Tibial artery (tissue), 4 donors: ENCODE data around the gene HORMAD2.

ENCODE experiments used
- DNase-seq, 2 donors: peaks; one replicate each; pipeline ENCODE4 v3.0.0-alpha.2; 2019
- H3K27ac ChIP-seq, 2 donors: fragments of 200-600 bp; sonication (generic) in 1 of 2; 1 replicate in 1 of 2; 2 replicates in 1 of 2; pipeline ENCODE4 v1.5.1; 2018 to 2019; ENCODE audit warnings: mild to moderate bottlenecking in 1 of 2
- H3K27me3 ChIP-seq, 2 donors: fragments of 200-600 bp; sonication (generic) in 1 of 2; one replicate each; pipeline versions ENCODE4 v1.5.1 to v1.6.0; 2016 to 2019
- H3K36me3 ChIP-seq, 3 donors: fragments of 200-600 bp; sonication (generic) in 2 of 3; one replicate each; pipeline ENCODE4 v1.5.1; 2016 to 2019; ENCODE audit warnings: mild to moderate bottlenecking in 2 of 3
- H3K4me1 ChIP-seq, 4 donors: fragments of 200-600 bp; sonication (generic) in 2 of 4; 1 replicate in 3 of 4; 2 replicates in 1 of 4; pipeline ENCODE4 v1.5.1; 2016 to 2019
- H3K4me3 ChIP-seq, 2 donors: fragments of 200-600 bp; sonication (generic) in 1 of 2; 1 replicate in 1 of 2; 2 replicates in 1 of 2; pipeline ENCODE4 v1.5.1; 2018 to 2019; ENCODE audit warnings: mild to moderate bottlenecking in 2 of 2
- H3K9me3 ChIP-seq, 3 donors: fragments of 200-600 bp; sonication (generic) in 1 of 3; one replicate each; pipeline ENCODE4 v1.5.1; 2016 to 2019
- intact Hi-C: fragments of 100-400 bp; cut with DNase I; formaldehyde crosslinking; loops from one replicate; pipeline ENCODE4 v1.15.0; 2023; ENCODE audit warnings: low total_unique reads
- TF ChIP-seq, protein P1 (sequence below), 2 experiments: fragments of 200-600 bp in 1 of 2; fragments of 450-650 bp in 1 of 2; IDR thresholded peaks; one replicate each; pipeline ENCODE4 v1.5.1; 2017 to 2019; ENCODE audit warnings: antibody characterized with exemption in 2 of 2, mild to moderate bottlenecking in 1 of 2, moderate library complexity in 1 of 2

Gene HORMAD2

DNA sequence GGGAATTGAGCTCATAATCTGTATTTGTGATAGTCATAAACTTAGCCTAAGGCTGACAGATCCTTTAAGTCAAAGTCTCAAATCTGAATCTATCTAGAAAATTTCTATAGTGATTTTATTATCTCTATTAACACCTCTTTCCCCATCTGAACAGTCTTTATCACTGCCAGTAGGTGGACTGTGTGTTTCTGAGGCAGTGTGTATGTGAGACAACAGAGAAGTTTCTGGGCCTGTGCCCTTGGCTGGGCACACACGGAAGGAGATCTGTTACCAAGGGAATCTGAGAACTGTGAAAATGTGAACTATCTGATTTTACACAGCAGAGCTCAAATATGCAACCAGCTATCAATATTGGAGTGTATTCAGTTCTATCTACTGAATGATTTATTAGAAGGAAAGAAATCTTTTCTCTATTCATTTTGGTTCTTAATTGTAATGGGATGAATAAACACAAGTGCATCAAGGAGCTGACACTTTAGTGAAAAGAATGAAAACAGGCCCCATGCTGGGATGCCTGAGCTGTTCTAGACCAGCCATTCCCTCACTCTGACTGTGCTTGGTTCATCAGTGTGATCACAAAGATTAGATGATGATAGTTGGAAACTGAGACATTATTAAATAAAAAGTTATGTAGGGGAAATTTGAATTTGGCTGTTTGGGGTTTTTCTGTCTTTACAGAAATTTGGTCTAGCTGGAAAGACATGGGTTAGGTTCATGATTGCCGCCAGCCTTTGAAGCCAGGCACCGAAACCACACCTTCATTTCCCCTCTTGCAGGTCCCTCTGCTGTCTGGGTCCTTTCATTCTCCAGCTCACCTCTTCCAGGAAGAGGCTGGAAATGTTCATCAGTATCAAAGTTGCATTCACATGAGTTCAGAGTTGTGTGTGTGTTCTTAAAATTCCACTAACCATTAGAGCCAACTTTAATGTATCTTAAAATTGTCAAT lies 98.2 kb downstream of the HORMAD2 start:
- intact Hi-C loops, result no loop called here
- no peak overlapping the region for H3K27ac ChIP-seq
- no peak overlapping the region for H3K4me3 ChIP-seq
- H3K36me3 ChIP-seq, result no peaks in the 10 kb centered on the region
- no peaks in the 10 kb centered on the region for H3K4me1 ChIP-seq
- TF ChIP-seq, protein P1, sequence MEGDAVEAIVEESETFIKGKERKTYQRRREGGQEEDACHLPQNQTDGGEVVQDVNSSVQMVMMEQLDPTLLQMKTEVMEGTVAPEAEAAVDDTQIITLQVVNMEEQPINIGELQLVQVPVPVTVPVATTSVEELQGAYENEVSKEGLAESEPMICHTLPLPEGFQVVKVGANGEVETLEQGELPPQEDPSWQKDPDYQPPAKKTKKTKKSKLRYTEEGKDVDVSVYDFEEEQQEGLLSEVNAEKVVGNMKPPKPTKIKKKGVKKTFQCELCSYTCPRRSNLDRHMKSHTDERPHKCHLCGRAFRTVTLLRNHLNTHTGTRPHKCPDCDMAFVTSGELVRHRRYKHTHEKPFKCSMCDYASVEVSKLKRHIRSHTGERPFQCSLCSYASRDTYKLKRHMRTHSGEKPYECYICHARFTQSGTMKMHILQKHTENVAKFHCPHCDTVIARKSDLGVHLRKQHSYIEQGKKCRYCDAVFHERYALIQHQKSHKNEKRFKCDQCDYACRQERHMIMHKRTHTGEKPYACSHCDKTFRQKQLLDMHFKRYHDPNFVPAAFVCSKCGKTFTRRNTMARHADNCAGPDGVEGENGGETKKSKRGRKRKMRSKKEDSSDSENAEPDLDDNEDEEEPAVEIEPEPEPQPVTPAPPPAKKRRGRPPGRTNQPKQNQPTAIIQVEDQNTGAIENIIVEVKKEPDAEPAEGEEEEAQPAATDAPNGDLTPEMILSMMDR (IDR thresholded peaks at IDR 0.05), result no peak
- peaks cover 0 to 7% of the 10 kb centered on the region in 2 donors for H3K27me3 ChIP-seq
- no peaks in the 10 kb centered on the region for H3K9me3 ChIP-seq
- no peak for DNase-seq

DNA sequence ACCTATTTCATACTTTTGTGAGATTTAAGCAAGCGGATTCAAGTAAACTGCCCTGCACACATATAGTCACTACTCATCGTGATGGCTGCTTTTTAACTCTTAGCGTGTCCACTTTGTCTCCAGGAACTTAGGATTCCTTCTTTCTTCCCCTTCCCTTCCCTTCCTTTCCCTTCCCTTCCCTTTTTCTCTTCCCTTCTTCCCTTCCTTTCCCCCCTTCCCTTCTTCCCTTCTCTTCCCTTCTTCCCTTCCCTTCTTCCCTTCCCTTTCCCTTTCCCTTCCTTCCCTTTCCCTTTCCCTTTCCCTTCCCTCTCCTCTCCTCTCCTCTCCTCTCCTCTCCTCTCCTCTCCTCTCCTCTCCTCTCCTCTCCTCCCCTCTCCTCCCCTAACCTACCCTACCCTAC lies 100.4 kb downstream of the HORMAD2 start:
- TF ChIP-seq, protein P1 (IDR thresholded peaks at IDR 0.05), result no peak
- H3K27me3 ChIP-seq, result peaks cover 0 to 7% of the 10 kb centered on the region in 2 donors
- H3K36me3 ChIP-seq, result no peaks in the 10 kb centered on the region
- no peak overlapping the region for H3K27ac ChIP-seq
- no peak for DNase-seq
- H3K4me3 ChIP-seq, result no peak overlapping the region
- intact Hi-C loops, result no loop called here
- no peaks in the 10 kb centered on the region for H3K4me1 ChIP-seq
- no peaks in the 10 kb centered on the region for H3K9me3 ChIP-seq

DNA sequence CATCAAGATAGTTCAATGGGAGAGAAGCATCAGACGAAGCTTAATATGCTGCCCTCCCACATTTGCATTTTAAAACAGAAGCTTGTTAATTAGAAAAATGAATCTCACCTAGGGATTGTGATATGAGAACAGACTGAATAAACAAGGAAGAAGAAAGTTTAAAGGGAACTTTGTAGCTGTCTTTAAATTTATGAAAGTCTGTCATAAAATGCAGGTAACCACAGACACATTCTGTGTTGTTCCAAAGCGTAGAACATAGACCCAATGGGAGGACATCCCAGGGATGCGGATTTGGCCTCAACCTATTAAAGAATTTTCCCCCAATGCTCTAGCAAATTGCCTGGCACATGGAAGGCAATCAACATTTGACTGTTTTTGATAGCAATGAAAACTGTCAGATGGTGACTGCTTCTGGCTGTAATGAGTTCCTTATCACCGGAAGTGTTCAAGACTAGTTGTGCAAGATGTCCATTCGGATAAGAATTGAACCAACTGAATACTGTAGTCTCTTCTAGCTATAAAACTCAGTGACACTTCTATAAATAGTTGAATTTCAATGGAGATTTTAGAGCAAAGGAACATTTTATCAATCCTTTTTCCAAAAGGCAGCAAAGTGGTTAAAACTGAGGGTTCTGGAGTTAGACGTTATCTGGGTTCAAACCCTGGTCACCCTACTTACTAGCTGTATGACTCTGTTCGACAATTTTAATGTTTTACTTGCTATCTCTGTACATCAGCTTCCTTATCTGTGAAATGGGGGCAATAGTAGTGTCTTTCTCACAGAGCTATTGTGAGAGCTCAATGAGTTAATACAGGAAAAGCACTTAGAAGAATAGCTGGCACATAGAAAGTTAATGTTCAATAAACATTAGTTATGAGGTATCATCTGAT lies 101.4 kb downstream of the HORMAD2 start:
- H3K27ac ChIP-seq, result no peak overlapping the region
- TF ChIP-seq, protein P1 (IDR thresholded peaks at IDR 0.05), result no peak
- no peaks in the 10 kb centered on the region for H3K4me1 ChIP-seq
- intact Hi-C loops, result no loop called here
- peaks cover 0 to 7% of the 10 kb centered on the region in 2 donors for H3K27me3 ChIP-seq
- H3K4me3 ChIP-seq, result no peak overlapping the region
- H3K9me3 ChIP-seq, result no peaks in the 10 kb centered on the region
- DNase-seq, result no peak
- no peaks in the 10 kb centered on the region for H3K36me3 ChIP-seq

DNA sequence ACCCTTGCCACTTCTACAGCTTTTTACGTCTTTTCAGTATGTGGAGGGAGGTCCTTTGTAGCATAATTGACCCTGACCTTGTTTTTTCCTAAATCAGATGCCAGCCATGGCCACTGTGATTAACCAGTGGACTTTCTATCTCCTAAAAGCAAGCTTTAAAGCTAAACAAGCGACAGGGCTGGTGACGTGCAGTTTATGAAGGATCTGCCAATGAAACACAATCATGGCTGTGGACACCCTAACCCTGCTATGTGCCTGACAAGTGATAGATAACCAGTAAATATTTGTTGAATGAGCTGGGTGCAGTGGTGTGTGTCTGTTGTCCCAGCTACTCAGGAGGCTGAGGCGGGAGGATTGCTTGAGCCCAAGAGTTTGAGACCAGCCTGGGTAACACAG lies 102.1 kb downstream of the HORMAD2 start:
- H3K9me3 ChIP-seq, result no peaks in the 10 kb centered on the region
- H3K36me3 ChIP-seq, result no peaks in the 10 kb centered on the region
- H3K27ac ChIP-seq, result no peak overlapping the region
- H3K4me1 ChIP-seq, result no peaks in the 10 kb centered on the region
- intact Hi-C loops, result no loop called here
- no peak overlapping the region for H3K4me3 ChIP-seq
- no peak for DNase-seq
- H3K27me3 ChIP-seq, result peaks cover 0 to 7% of the 10 kb centered on the region in 2 donors
- TF ChIP-seq, protein P1 (IDR thresholded peaks at IDR 0.05), result no peak

DNA sequence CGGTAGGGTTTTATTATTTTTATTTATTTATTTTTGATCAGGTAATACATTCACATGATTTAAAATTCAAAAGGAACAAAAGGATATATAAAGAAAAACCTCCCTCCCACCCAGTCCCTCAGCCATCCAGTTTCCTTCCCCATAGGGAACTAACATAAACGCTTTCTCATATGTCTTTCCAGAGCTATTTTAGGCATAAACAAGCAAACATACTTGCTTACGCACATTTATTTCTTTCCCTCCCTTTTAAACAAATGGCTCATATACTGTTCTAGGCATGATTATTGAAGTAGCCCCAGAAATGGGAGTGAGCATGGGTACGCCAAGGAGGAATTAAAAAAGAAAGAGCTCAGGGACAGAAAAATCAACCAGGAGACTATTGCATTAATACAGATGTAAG lies 102.6 kb downstream of the HORMAD2 start:
- Histone ChIP-seq H3K9me3 (no peaks in the 10 kb centered on the region), H3K36me3 (no peaks in the 10 kb centered on the region), H3K27me3 (peaks cover 0 to 7% of the 10 kb centered on the region in 2 donors), H3K4me1 (no peaks in the 10 kb centered on the region), H3K27ac (no peak overlapping the region), H3K4me3 (no peak overlapping the region)
- intact Hi-C loops, result no loop called here
- DNase-seq, result no peak
- TF ChIP-seq, protein P1 (IDR thresholded peaks at IDR 0.05), result no peak
